Activated CD4-positive, alpha-beta T cell treated with anti-CD3 and anti-CD28 coated beads for 24 hours (primary cell): ENCODE measurements around the gene OPA3.

Experiments used
- DNase-seq, 2 donors: peaks; one replicate each; pipeline ENCODE4 v3.0.0-alpha.2; 2020; ENCODE audit warnings: low read depth in 2 of 2

The OPA3 gene

DNA sequence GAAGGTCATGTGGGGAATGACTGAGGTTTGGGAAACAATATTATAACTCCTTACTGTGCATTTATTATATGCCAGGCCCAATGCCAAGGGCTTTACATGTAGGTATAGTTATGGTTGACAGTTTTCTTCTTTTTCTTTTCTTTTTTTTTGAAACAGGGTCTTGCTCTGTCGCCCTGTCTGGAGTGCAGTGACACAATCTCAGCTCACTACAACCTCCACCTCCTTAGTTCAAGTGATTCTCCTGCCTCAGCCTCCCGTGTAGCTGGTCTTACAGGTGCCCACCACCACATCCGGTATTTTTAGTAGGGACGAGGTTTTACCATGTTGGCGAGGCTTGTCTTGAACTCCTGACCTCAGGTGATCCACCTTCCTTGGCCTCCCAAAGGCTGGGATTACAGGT lies 101.6 kb downstream of the OPA3 start:
- no peak for DNase-seq

- peak; percentile 88 to 91 for DNase-seq
Measured at GRCh38 chr19:45478454-45479238, 106.0 kb downstream of the OPA3 start.

GRCh38 chr19:45477713-45478453 lies 106.7 kb downstream of the OPA3 start:
- no peak for DNase-seq
